Measurements from ENCODE around the gene RAB11FIP3.

The RAB11FIP3 gene

GRCh38 chr16:557463-558297, 132.2 kb downstream of the RAB11FIP3 start:
- no peak for DNase-seq

GRCh38 chr16:558298-559020, 133.0 kb downstream of the RAB11FIP3 start:
- DNase-seq: no peak

- no peak for DNase-seq
Observed at GRCh38 chr16:559021-559380, 133.6 kb downstream of the RAB11FIP3 start.

GRCh38 chr16:559411-560203, 134.2 kb downstream of the RAB11FIP3 start:
- DNase-seq: no peak

- no peak for DNase-seq
Observed at GRCh38 chr16:560204-560700, 134.8 kb downstream of the RAB11FIP3 start, which contains the start of gene PRR35. Gene PRR35, plus strand, starts transcription at chr16:560394. Its CDS starts 2,901 bp downstream, at chr16:563295.

- DNase-seq: no peak
Observed at GRCh38 chr16:560701-561412, 135.4 kb downstream of the RAB11FIP3 start.

- DNase-seq: no peak
Observed at GRCh38 chr16:561413-561794, 136.0 kb downstream of the RAB11FIP3 start.

GRCh38 chr16:561957-562938, 136.8 kb downstream of the RAB11FIP3 start:
- no peak for DNase-seq

GRCh38 chr16:563072-563644, 137.7 kb downstream of the RAB11FIP3 start:
- DNase-seq: no peak

- DNase-seq: no peak
Observed at GRCh38 chr16:564690-565418, 139.4 kb downstream of the RAB11FIP3 start.

GRCh38 chr16:565419-566330, 140.2 kb downstream of the RAB11FIP3 start:
- no peak for DNase-seq

GRCh38 chr16:566475-567372, 141.3 kb downstream of the RAB11FIP3 start, which contains the start of gene NHLRC4:
Gene NHLRC4, plus strand, starts transcription at chr16:567005. Its CDS starts 1,043 bp downstream, at chr16:568048.
- no peak for DNase-seq

GRCh38 chr16:567373-568256, 142.2 kb downstream of the RAB11FIP3 start:
- DNase-seq: no peak

- no peak for DNase-seq
Observed at GRCh38 chr16:568401-569258, 143.2 kb downstream of the RAB11FIP3 start.

- DNase-seq: peak in 1 of 2 experiments; percentile 53
Observed at GRCh38 chr16:569445-570254, 144.2 kb downstream of the RAB11FIP3 start, which contains the start of gene PIGQ. Gene PIGQ, plus strand, starts transcription at chr16:569968. Its CDS starts 4,107 bp downstream, at chr16:574075.

Data from NCI-H446 (cell line).